Measurements from ENCODE around the gene MYOG. TPM values are rescaled to one million over a fixed set of nuclear protein-coding genes. Genes with fewer than 3 reads are reported as not detected.

Gene MYOG
- total RNA-seq, 1 experiment from 2014 or later = not detected

GRCh38 chr1:203048086-203048485 lies 37.7 kb downstream of the MYOG start:
- no peak overlapping the region for H4K91ac ChIP-seq (ENCODE audit: insufficient read length, low read depth, low read length)
- peak overlapping the region in 1 of 3 experiments; percentile 92; a peak in 1 of 7 replicates for H3K27ac Mint-ChIP-seq
- H3K79me2 ChIP-seq (ENCODE audit: insufficient read depth, low read length) = no peaks in the 10 kb centered on the region
- H3K36me3 Mint-ChIP-seq (ENCODE audit: insufficient read depth in 1 of 3, low read depth in 3 of 3) = peaks cover 0 to 31% (median 9%) of the 10 kb centered on the region in 3 experiments; a peak in 5 of 7 replicates
- no peak overlapping the region for H4K5ac ChIP-seq (ENCODE audit: insufficient read length, low read depth, low read length)
- no peak overlapping the region for H2BK15ac ChIP-seq (ENCODE audit: low read depth, low read length)
- no peaks in the 10 kb centered on the region for H3K9me3 ChIP-seq (ENCODE audit: control insufficient read depth, low read depth, low read length)
- no peak overlapping the region for H3K4ac ChIP-seq (ENCODE audit: low read depth, low read length)
- no peak overlapping the region for H2BK5ac ChIP-seq (ENCODE audit: insufficient read length, low read length)
- no peak for DNase-seq
- H3K79me1 ChIP-seq (ENCODE audit: insufficient read depth, low read depth, low read length, poor library complexity, severe bottlenecking) = no peaks in the 10 kb centered on the region
- no peak overlapping the region for H4K8ac ChIP-seq (replicated peaks; ENCODE audit: insufficient read length, low read depth, low read length)
- no peak overlapping the region for H2BK120ac ChIP-seq (ENCODE audit: low read depth, low read length, poor library complexity, severe bottlenecking)
- WGBS (ENCODE audit: extremely low coverage, insufficient read length, low lambda C conversion rate) = no CpG with 5 or more reads among the region's 11 CpGs
- H2AFZ ChIP-seq (ENCODE audit: low read length) = no peak overlapping the region
- no peak overlapping the region; the same call in 1 of the 2 replicates for H3K14ac ChIP-seq (ENCODE audit: insufficient read depth, low read length)
- H2BK12ac ChIP-seq (ENCODE audit: insufficient read length, low read depth, low read length) = no peak overlapping the region
- peaks cover 24 to 51% of the 10 kb centered on the region in 2 experiments for H3K4me1 Mint-ChIP-seq
- no peaks in the 10 kb centered on the region for H4K20me1 ChIP-seq (ENCODE audit: control insufficient read depth, insufficient read depth, insufficient read length)
- H3K18ac ChIP-seq (ENCODE audit: insufficient read length, low read depth, low read length) = no peak overlapping the region
- H3K56ac ChIP-seq (ENCODE audit: insufficient read length, low read depth, low read length) = no peak overlapping the region
- no peak overlapping the region for H3K23ac ChIP-seq (ENCODE audit: insufficient read length, low read depth, low read length)
- no peaks in the 10 kb centered on the region for H3K9me3 Mint-ChIP-seq
- no peak overlapping the region for H3K4me2 ChIP-seq (ENCODE audit: insufficient read depth, insufficient read length, low read length)
- H3T11ph ChIP-seq (ENCODE audit: low read length) = no peak overlapping the region
- H3K27me3 Mint-ChIP-seq (ENCODE audit: low read depth) = peaks cover 2% of the 10 kb centered on the region
- no peak overlapping the region for H3K4me3 Mint-ChIP-seq
- H3K4me1 ChIP-seq (ENCODE audit: insufficient read depth, low read length) = no peaks in the 10 kb centered on the region; the same call in 1 of the 2 replicates
- H3K9ac ChIP-seq (ENCODE audit: extremely low read depth, insufficient read length, low read length) = no peak overlapping the region
- H2BK20ac ChIP-seq (ENCODE audit: low read depth, low read length, poor library complexity, severe bottlenecking) = no peak overlapping the region
- no peak overlapping the region for H2AK5ac ChIP-seq (ENCODE audit: insufficient read length, low read length)
- H3K23me2 ChIP-seq (ENCODE audit: insufficient read length, low read depth, low read length, poor library complexity, severe bottlenecking) = no peaks in the 10 kb centered on the region
- TF ChIP-seq CTCF (conservative IDR thresholded peaks at IDR 0.05) = no peak; the same call in 2 of the 3 replicates
- no peak overlapping the region for H3K27ac ChIP-seq (ENCODE audit: insufficient read length, low read depth, low read length)
- H3K27me3 ChIP-seq (ENCODE audit: insufficient read depth, low read length) = no peaks in the 10 kb centered on the region
